ENCODE data around the gene SPECC1.
"Not testable (repeated sequence)": the region's sequence is repeated elsewhere in the genome, so short reads cannot be mapped to it uniquely, and the experiment has no call there.

- not testable (repeated sequence) for TF ChIP-seq CTCF, POLR2AphosphoS5, POLR2A (IDR thresholded peaks at IDR 0.05)
These were observed 46.2 kb upstream of the SPECC1 start for GRCh38 chr17:19962954-19963353.

Measured in breast epithelium (tissue), 3 donors.